HG02885 (cell line): ENCODE data around the gene AP2B1.
"Not testable (repeated sequence)": the region's sequence is repeated elsewhere in the genome, so short reads cannot be mapped to it uniquely, and the experiment has no call there.

Experiments used
- ATAC-seq: cut with Tn5 transposase; IDR thresholded peaks from one replicate; pipeline ENCODE4 v1.9.1; 2021; ENCODE audit warnings: mild to moderate bottlenecking; ENCODE audit not compliant: unreplicated experiment, poor library complexity

AP2B1 gene

GRCh38 chr17:35587074-35587961 is at the start of gene AP2B1:
Gene AP2B1 (plus strand): TSS chr17:35587322. CDS start chr17:35594031, 6,709 bp downstream.
- ATAC-seq = peak; percentile 90

- no peak for ATAC-seq
Observed at GRCh38 chr17:35537601-35538141, 49.5 kb upstream of the AP2B1 start, which contains the start of gene SLFN12L. Gene SLFN12L (minus strand): TSS chr17:35537678. CDS start chr17:35522364, 15,314 bp downstream.

DNA sequence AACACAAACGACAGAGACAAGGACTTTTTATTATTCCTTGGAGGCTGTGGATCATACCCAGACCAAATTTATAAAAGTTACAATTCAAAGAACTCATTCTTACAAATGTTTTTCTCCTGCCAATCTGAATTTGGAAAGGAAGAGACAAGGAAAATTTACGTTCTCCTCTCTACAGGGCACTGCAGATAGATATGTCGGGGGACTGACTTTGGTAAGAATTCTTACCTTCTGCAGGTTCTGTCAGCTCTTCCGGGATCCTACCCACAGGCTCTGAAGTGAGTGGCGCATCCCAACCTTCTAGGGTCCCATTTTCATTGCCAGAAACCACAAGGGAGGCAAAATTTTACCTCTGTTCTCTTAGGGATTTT is 47.5 kb upstream of the AP2B1 start:
- ATAC-seq = no peak

DNA sequence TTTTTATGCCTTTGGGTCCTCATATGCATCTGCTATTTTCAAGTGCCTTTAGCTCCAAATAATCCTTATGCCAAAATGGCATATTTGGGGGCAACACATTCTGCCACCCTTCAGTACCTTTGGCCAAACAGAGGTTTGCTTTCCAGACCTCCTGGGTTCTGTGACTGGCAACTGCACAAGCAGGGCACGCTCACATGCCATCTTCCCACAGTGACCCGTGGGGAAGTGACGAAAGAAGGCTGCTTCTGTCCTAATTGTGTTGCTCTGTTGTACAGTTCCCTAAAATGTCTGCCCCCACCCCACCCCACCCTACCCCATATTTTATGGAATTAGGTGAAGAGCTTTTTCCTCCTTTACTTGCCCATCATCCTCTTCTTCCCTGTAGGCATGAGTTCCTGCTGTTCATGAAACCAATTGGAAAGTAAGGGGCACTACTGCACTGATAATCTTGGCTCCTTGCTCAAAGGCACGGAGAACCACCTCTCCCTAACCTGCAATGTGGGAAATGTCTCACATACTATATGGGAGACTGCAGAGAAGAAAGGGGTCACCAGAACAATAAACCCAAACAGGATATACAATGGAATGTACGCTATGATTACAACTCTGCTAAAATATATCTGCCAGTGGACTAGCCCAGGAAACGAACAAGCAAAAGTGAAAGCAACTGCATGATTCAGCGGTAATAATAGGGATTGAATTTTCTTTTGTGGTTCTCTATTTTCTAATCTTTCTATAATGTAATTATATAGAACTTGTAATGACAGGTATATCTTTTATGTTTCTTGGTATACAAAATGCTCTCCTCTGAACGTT is 46.3 kb upstream of the AP2B1 start:
- ATAC-seq = no peak

- no peak for ATAC-seq
Observed at GRCh38 chr17:35541434-35541833, 45.7 kb upstream of the AP2B1 start.

DNA sequence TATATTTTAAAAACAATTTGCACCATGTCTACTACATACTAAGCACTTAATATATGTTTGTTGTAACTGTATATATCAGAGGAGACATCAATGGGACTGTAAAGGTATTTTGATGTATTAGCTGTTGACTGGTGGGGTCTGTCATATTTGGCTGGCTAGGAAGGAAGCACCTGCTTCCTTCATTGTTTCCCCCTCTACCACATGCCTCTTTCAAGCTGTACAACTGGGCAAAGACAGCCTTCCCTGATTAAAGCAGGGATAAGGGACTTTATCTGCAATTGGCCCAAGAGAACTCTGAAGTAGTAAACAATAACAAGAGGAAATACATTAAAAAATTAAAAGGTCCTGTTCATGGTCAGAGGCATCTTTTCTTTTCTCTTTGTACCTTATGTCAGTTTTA is 44.1 kb upstream of the AP2B1 start:
- ATAC-seq = no peak

- no peak for ATAC-seq
Observed at GRCh38 chr17:35543856-35544255, 43.3 kb upstream of the AP2B1 start.

- no peak for ATAC-seq
Observed at GRCh38 chr17:35545150-35545549, 42.0 kb upstream of the AP2B1 start.

GRCh38 chr17:35546487-35546886 is 40.6 kb upstream of the AP2B1 start:
- no peak for ATAC-seq

DNA sequence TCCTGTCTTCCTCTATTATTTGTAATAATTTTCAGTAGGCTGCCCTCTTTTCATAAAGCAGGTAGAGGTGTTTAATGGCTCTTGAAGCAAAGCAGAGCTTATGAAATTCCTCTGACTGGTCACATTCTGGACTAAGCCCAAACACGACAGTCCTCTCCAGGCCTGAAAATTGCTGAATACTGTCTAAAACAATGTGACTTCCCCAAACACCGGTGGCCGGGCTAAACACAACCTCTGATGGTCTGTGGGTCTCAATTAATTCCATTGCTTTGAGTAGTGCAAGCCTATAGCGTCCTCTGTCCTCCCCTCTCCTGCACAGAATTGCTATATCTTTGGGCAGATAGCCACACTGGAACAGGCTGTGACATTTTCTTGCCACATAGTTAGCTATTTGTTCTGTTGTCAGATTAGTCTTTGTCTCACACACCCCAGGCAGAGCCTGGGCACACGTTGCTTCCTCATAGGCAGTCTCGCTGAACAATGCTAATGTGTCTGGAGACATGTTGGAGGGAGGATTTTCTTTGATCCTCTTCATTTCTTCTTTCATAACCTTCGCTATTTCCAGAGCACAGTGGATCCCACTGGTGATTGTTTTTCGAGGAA is 38.8 kb upstream of the AP2B1 start:
- no peak for ATAC-seq

GRCh38 chr17:35548978-35549377 is 38.1 kb upstream of the AP2B1 start:
- ATAC-seq = no peak

- no peak for ATAC-seq
Observed at GRCh38 chr17:35553310-35553709, 33.8 kb upstream of the AP2B1 start.

GRCh38 chr17:35554668-35555067 is 32.5 kb upstream of the AP2B1 start:
- ATAC-seq = no peak

- ATAC-seq = no peak
Observed at GRCh38 chr17:35555691-35556090, 31.4 kb upstream of the AP2B1 start.

GRCh38 chr17:35557353-35557752 is 29.8 kb upstream of the AP2B1 start:
- no peak for ATAC-seq

DNA sequence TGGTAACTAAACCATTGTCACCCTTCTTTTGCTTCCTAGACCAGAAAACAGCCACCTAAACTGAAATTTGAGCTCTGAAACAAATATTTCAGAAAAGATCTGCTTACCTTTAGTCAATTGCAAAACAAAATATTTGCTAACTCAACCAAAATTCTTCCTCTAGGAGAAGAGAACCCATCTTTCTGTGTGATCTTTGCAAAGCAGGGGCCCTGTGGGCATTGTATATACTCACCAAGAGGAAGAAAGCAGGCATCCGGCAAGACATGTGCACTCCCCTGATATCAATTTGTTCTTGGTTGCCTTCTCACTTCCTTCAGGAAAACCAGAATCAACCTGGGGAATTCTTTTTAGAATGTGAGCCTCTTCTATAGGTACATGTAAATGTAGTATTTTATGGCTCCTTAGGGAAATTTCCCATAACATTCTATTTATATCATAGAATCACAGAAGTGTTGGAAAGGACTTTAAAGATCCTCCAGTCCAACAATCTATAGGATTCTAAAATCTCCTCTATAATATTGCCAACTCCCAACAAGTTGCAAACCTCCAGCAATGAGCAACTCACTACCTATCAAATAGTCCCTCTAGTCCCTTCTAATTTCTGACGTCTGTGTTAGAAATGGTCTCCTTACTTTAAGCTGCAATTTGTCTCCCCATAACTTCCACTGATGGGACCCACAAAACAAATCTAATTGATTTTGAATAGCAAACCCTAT is 27.5 kb upstream of the AP2B1 start:
- ATAC-seq = no peak

GRCh38 chr17:35560703-35561102 is 26.4 kb upstream of the AP2B1 start, which contains the start of gene SLFN14:
Gene SLFN14 (minus strand): TSS chr17:35560819. CDS start chr17:35558062, 2,757 bp downstream.
- no peak for ATAC-seq

DNA sequence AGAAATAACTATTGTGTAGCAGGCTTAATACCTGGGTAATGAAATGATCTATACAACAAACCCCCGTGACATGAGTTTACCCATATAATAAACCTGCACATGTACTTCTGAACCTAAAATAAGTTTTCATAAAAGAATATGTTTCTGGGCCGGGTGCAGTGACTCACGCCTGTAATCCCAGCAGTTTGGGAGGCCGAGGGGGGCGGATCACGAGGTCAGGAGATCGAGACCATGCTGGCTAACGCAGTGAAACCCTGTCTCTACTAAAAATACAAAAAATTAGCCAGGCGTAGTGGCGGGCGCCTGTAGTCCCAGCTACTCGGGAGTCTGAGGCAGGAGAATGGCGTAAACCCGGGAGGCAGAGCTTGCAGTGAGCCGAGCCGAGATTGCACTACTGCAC is 23.9 kb upstream of the AP2B1 start:
- ATAC-seq = not testable (repeated sequence)

DNA sequence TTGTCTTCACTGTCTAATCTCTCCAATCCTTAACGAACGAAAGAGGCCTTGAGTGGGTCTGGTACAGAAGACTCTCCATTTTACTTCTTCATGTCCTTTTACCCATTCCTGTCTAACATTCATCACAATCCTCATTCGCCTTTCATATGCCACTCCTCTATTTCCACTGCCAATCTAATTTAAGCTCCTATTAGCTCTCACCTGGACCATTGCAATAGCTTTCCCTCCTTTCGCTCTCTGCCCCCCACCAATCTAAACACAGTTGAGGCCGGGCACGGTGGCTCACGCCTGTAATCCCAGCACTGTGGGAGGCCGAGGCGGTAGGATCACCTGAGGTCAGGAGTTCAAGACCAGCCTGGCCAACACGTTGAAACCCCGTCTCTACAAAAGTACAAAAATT is 20.2 kb upstream of the AP2B1 start:
- ATAC-seq = no peak

DNA sequence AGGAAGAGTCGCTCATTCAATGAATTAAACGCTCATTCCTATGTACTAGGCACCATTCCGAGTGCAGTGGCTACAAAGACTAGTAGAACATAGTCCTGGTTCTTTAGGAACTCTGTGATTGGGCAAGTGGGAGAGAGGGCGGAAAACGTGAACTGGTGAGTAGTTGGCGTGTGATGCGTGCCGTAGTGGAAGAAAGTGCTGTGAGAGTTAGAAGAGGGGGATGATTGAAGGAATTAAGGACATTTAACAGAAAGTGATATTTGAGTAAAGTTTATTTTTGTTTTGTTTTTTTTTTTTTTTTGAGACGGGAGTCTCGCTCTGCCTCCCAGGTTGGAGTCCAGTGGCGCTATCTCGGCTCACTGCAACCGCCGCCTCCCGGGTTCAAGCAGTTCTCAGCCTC is 18.6 kb upstream of the AP2B1 start:
- ATAC-seq = no peak
